SK-N-SH (cell line): ENCODE data around the gene C4orf36. TPM values are rescaled to one million over a fixed set of nuclear protein-coding genes. Genes with fewer than 3 reads are reported as not detected.

Experiments
- CTCF ChIA-PET: fragments of 300-600, 350-600 bp; formaldehyde crosslinking; extraction: SDS; loops from one replicate; lab custom pipeline; 2021; lab: Yijun Ruan, JAX
- POLR2A ChIA-PET: fragments of 350-600 bp; sonication (Branson Sonifier 250); formaldehyde crosslinking; extraction: SDS; loops from one replicate; lab custom pipeline; 2020; ENCODE audit warnings: antibody characterized with exemption, inconsistent platforms; lab: Yijun Ruan, JAX
- DNase-seq: peaks from one replicate; pipeline ENCODE4 v3.0.0; 2012
- H2AFZ ChIP-seq: fragments of 200-600 bp; sonication (generic); 2 replicates; pipeline ENCODE4 v1.8.1; 2016; ENCODE audit warnings: antibody characterized with exemption, mild to moderate bottlenecking, low read depth
- H3F3A ChIP-seq: fragments of 200-600 bp; sonication (generic); replicated peaks from 2 replicates; pipeline ENCODE3; 2016; ENCODE audit warnings: antibody characterized with exemption, mild to moderate bottlenecking; ENCODE audit not compliant: insufficient read depth
- H3K27ac ChIP-seq, 2 experiments: fragments of 200-500 bp in 1 of 2; fragments of 200-600 bp in 1 of 2; sonication (Bioruptor generic) in 1 of 2; sonication (generic), shearing (Covaris generic) in 1 of 2; 2 replicates each; pipeline versions ENCODE4 v1.5.1 to v1.6.1; 2014 to 2016; ENCODE audit warnings: low read depth in 2 of 2, inconsistent platforms in 1 of 2, low read length in 1 of 2, mild to moderate bottlenecking in 1 of 2, mixed read lengths in 1 of 2
- H3K27me3 ChIP-seq: fragments of 200-600 bp; sonication (generic), shearing (Covaris generic); 2 replicates; pipeline ENCODE4 v1.6.1; 2016; ENCODE audit warnings: mixed run types; ENCODE audit not compliant: insufficient read depth
- H3K36me3 ChIP-seq, 2 experiments: fragments of 200-500 bp in 1 of 2; fragments of 200-600 bp in 1 of 2; sonication (Bioruptor generic) in 1 of 2; sonication (generic) in 1 of 2; replicated peaks in 1 of 2; 2 replicates each; pipeline versions ENCODE3 to v1.5.1; 2014 to 2016; ENCODE audit warnings: low read length in 1 of 2, mild to moderate bottlenecking in 1 of 2; ENCODE audit not compliant: insufficient read depth in 2 of 2, control insufficient read depth in 1 of 2
- H3K4me1 ChIP-seq, 2 experiments: fragments of 200-500 bp in 1 of 2; fragments of 200-600 bp in 1 of 2; sonication (Bioruptor generic) in 1 of 2; sonication (generic), shearing (Covaris generic) in 1 of 2; 2 replicates each; pipeline versions ENCODE4 v1.5.1 to v1.6.1; 2014 to 2016; ENCODE audit warnings: low read depth in 1 of 2, low read length in 1 of 2, mixed run types in 1 of 2; ENCODE audit not compliant: insufficient read depth in 2 of 2, control insufficient read depth in 1 of 2
- H3K4me2 ChIP-seq: fragments of 200-600 bp; sonication (generic), shearing (Covaris generic); 2 replicates; pipeline ENCODE4 v1.6.1; 2017; ENCODE audit warnings: mixed run types
- H3K4me3 ChIP-seq, 2 experiments: fragments of 200-500 bp in 1 of 2; fragments of 200-600 bp in 1 of 2; sonication (Bioruptor generic) in 1 of 2; sonication (generic), shearing (Covaris generic) in 1 of 2; 2 replicates each; pipeline versions ENCODE4 v1.5.1 to v1.8.1; 2014 to 2016; ENCODE audit warnings: low read depth in 2 of 2, inconsistent platforms in 1 of 2, low read length in 1 of 2, mild to moderate bottlenecking in 1 of 2, mixed read lengths in 1 of 2, moderate library complexity in 1 of 2
- H3K79me2 ChIP-seq: fragments of 200-600 bp; sonication (generic); 2 replicates; pipeline ENCODE4 v1.8.1; 2017; ENCODE audit warnings: mild to moderate bottlenecking; ENCODE audit not compliant: insufficient read depth
- H3K9ac ChIP-seq: fragments of 200-600 bp; sonication (generic); 2 replicates; pipeline ENCODE4 v1.6.1; 2017; ENCODE audit warnings: mixed run types
- H3K9me2 ChIP-seq: fragments of 200-600 bp; sonication (generic); 2 replicates; pipeline ENCODE4 v1.6.1; 2017; ENCODE audit warnings: mixed run types
- H3K9me3 ChIP-seq: fragments of 200-600 bp; sonication (generic); 2 replicates; pipeline ENCODE4 v1.6.1; 2017; ENCODE audit warnings: mixed run types, mild to moderate bottlenecking, moderate library complexity
- H4K20me1 ChIP-seq: fragments of 200-600 bp; sonication (generic); 2 replicates; pipeline ENCODE4 v1.6.1; 2017; ENCODE audit warnings: mild to moderate bottlenecking, mixed run types; ENCODE audit not compliant: insufficient read depth
- CHD2 ChIP-seq: fragments of 150-350 bp; IDR thresholded peaks from 2 replicates; pipeline ENCODE4 v1.6.1; 2018; ENCODE audit warnings: low read length; ENCODE audit not compliant: partially characterized antibody
- CTCF ChIP-seq: fragments of 200-600 bp; sonication (generic); IDR thresholded peaks from 2 replicates; pipeline ENCODE4 v1.6.1; 2017; ENCODE audit warnings: antibody characterized with exemption, mild to moderate bottlenecking, moderate library complexity
- ELF1 ChIP-seq: IDR thresholded peaks from 2 replicates; pipeline ENCODE4 v1.4.0; 2012
- EP300 ChIP-seq, 2 experiments: IDR thresholded peaks; 2 replicates each; pipeline versions ENCODE4 v1.4.0 to v1.6.1; 2012; ENCODE audit warnings: borderline replicate concordance in 1 of 2, low read depth in 1 of 2, low read length in 1 of 2
- EZH2phosphoT487 ChIP-seq: fragments of 200-600 bp; sonication (generic); IDR thresholded peaks from 2 replicates; pipeline ENCODE4 v1.6.1; 2017; ENCODE audit warnings: low read depth, mixed run types, mild to moderate bottlenecking, antibody characterized with exemption, moderate library complexity, borderline replicate concordance
- FOSL2 ChIP-seq: IDR thresholded peaks from 2 replicates; pipeline ENCODE4 v1.4.0; 2012; ENCODE audit warnings: low read depth, mild to moderate bottlenecking, moderate library complexity, borderline replicate concordance
- FOXJ3 ChIP-seq: sonication (generic); formaldehyde crosslinking; IDR thresholded peaks from 2 replicates; pipeline ENCODE4 v1.5.1; 2020; ENCODE audit warnings: mild to moderate bottlenecking, missing genetic modification reagents
- NFIC ChIP-seq: IDR thresholded peaks from 2 replicates; pipeline ENCODE4 v1.4.0; 2012; ENCODE audit warnings: borderline replicate concordance
- REST ChIP-seq: IDR thresholded peaks from 2 replicates; pipeline ENCODE4 v1.6.1; 2012; ENCODE audit warnings: mild to moderate bottlenecking, low read depth, low read length, moderate library complexity
- RXRA ChIP-seq: IDR thresholded peaks from 2 replicates; pipeline ENCODE4 v1.4.0; 2012; ENCODE audit warnings: low read depth, mild to moderate bottlenecking, borderline replicate concordance
- SIN3A ChIP-seq: IDR thresholded peaks from 2 replicates; pipeline ENCODE4 v1.6.1; 2012; ENCODE audit warnings: low read depth, mild to moderate bottlenecking, low read length, moderate library complexity, borderline replicate concordance
- TAF1 ChIP-seq: IDR thresholded peaks from 2 replicates; pipeline ENCODE4 v1.6.1; 2012; ENCODE audit warnings: low read depth, mild to moderate bottlenecking, low read length, moderate library complexity, borderline replicate concordance
- TCF12 ChIP-seq: IDR thresholded peaks from 2 replicates; pipeline ENCODE4 v1.4.0; 2012
- TEAD4 ChIP-seq: IDR thresholded peaks from 2 replicates; pipeline ENCODE4 v1.4.0; 2012; ENCODE audit warnings: mild to moderate bottlenecking, borderline replicate concordance; ENCODE audit not compliant: insufficient read depth
- USF1 ChIP-seq: IDR thresholded peaks from 2 replicates; pipeline ENCODE4 v1.4.0; 2012; ENCODE audit warnings: low read depth, borderline replicate concordance
- ZBTB33 ChIP-seq: IDR thresholded peaks from 2 replicates; pipeline ENCODE4 v1.4.0; 2012; ENCODE audit warnings: low read depth, borderline replicate concordance
- WGBS: methylation state at CpG from one replicate; pipeline ENCODE4 v1.1.6; 2017; ENCODE audit warnings: low lambda C conversion rate; 5-methylcytosine and 5-hydroxymethylcytosine counted together
- polyA plus RNA-seq, 3 experiments: library from polyadenylated mRNA; depleted of rRNA; stranded (reverse); fragments of >200 nt; gene quantifications; 2 replicates each; pipeline ENCODE4 v1.2.3, GENCODE V29; 2012

Gene C4orf36
- polyA plus RNA-seq, 1 of the 3 experiments (the other 2 are of a cell fraction): 0.71 TPM

GRCh38 chr4:86872135-86872534 is 20.1 kb downstream of the C4orf36 start:
- Histone ChIP-seq H3K4me2 (no peak overlapping the region), H3K4me3 (no peak overlapping the region), H3K9ac (no peak overlapping the region), H3K27ac (no peak overlapping the region), H3F3A (no peaks in the 10 kb centered on the region), H3K9me2 (no peaks in the 10 kb centered on the region), H2AFZ (no peak overlapping the region), H4K20me1 (no peaks in the 10 kb centered on the region), H3K4me1 (no peaks in the 10 kb centered on the region), H3K36me3 (no peaks in the 10 kb centered on the region), H3K79me2 (no peaks in the 10 kb centered on the region), H3K27me3 (no peaks in the 10 kb centered on the region), H3K9me3 (peaks cover 2% of the 10 kb centered on the region; the same call in 1 of the 2 replicates)
- ChIA-PET POLR2A (no interaction called here), CTCF (interaction anchor here (1.8 kb wide), 1 partner anchor 373 kb away, joined by 5 read pairs; no protein-coding TSS in a partner anchor)
- no peak for TF ChIP-seq USF1
- no peak for TF ChIP-seq EZH2phosphoT487
- no peak for TF ChIP-seq ELF1
- no peak for TF ChIP-seq ZBTB33
- TF ChIP-seq TEAD4: no peak
- TF ChIP-seq EP300 (IDR thresholded peaks at IDR 0.05; ENCODE audit: borderline replicate concordance in 1 of 2, low read depth in 1 of 2, low read length in 1 of 2): no peak
- TF ChIP-seq FOSL2: no peak
- 55% methylated on average over 4 of the region's 4 CpGs for WGBS
- DNase-seq: no peak

GRCh38 chr4:86870442-86871069 is 21.7 kb downstream of the C4orf36 start:
- no peak for DNase-seq
- no peak overlapping the region for H2AFZ ChIP-seq
- no peak overlapping the region for H3K27ac ChIP-seq
- no peaks in the 10 kb centered on the region for H4K20me1 ChIP-seq
- no peaks in the 10 kb centered on the region for H3K4me1 ChIP-seq
- H3F3A ChIP-seq: no peaks in the 10 kb centered on the region
- H3K79me2 ChIP-seq: no peaks in the 10 kb centered on the region
- no peaks in the 10 kb centered on the region for H3K36me3 ChIP-seq
- no peak overlapping the region for H3K4me2 ChIP-seq
- ChIA-PET CTCF (no interaction called here), POLR2A (no interaction called here)
- no peaks in the 10 kb centered on the region for H3K27me3 ChIP-seq
- no peak overlapping the region for H3K4me3 ChIP-seq
- no peak overlapping the region for H3K9ac ChIP-seq
- no peaks in the 10 kb centered on the region for H3K9me2 ChIP-seq
- H3K9me3 ChIP-seq: no peaks in the 10 kb centered on the region
- WGBS: 73% methylated on average over 9 of the region's 9 CpGs
- TF ChIP-seq NFIC: no peak
- no peak for TF ChIP-seq SIN3A
- TF ChIP-seq ZBTB33: no peak
- no peak for TF ChIP-seq CHD2
- no peak for TF ChIP-seq FOXJ3
- TF ChIP-seq CTCF: no peak
- TF ChIP-seq RXRA: no peak
- TF ChIP-seq REST: no peak
- no peak for TF ChIP-seq FOSL2
- TF ChIP-seq TCF12: no peak
- no peak for TF ChIP-seq ELF1
- no peak for TF ChIP-seq TAF1
